ENCODE results near the gene NAV2.

NAV2 gene

DNA sequence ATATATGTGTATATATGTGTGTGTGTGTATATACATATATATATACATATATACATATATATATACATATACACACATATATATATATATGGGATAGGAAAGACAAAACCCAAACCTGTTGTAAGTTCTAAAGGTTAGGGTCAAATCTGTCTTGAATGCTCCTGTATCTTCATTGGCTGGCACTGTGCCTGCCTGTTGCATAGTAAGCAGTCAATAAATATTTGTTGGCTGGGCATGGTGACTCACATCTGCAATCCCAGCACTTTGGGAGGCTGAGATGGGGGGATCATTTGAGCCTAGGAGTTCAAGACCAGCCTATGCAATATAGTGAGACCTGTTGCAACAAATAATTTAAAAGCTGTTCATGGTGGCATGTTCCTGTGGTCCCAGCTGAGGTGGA lies 242.3 kb downstream of the NAV2 start:
- H3K27ac ChIP-seq: no peak overlapping the region
- TF ChIP-seq, protein P1, sequence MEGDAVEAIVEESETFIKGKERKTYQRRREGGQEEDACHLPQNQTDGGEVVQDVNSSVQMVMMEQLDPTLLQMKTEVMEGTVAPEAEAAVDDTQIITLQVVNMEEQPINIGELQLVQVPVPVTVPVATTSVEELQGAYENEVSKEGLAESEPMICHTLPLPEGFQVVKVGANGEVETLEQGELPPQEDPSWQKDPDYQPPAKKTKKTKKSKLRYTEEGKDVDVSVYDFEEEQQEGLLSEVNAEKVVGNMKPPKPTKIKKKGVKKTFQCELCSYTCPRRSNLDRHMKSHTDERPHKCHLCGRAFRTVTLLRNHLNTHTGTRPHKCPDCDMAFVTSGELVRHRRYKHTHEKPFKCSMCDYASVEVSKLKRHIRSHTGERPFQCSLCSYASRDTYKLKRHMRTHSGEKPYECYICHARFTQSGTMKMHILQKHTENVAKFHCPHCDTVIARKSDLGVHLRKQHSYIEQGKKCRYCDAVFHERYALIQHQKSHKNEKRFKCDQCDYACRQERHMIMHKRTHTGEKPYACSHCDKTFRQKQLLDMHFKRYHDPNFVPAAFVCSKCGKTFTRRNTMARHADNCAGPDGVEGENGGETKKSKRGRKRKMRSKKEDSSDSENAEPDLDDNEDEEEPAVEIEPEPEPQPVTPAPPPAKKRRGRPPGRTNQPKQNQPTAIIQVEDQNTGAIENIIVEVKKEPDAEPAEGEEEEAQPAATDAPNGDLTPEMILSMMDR (IDR thresholded peaks at IDR 0.05; ENCODE audit: low read depth, low read length, missing control alignments): no peak
- H3K4me3 ChIP-seq (ENCODE audit: low read depth, low read length): no peak overlapping the region
- no peak for DNase-seq
- in situ Hi-C loops (cut with HindIII; ENCODE audit: low pct_ligation_motif_present, low sequenced_read_pairs): no loop called here
- peaks cover 5% of the 10 kb centered on the region for H3K36me3 ChIP-seq (replicated peaks)
- H3K27me3 ChIP-seq (replicated peaks): no peaks in the 10 kb centered on the region

DNA sequence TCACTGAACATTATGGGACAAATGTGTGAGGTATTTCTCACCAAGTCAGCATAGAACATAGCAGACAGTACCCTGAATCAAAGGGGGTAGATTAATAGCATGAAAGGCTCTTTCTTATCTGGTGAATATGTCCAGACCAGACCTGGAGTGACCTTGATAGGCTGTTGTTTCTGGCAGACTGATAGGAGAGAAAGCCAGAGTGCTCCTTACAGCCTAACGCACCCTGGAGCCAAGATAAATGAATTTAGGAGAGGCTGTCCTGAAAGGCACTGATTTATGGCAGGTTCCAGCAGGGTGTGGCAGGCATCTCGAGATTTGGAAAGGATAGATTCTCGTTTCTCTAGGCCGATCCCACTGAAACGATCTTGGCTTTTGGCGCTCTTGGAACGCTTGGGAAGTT lies 243.0 kb downstream of the NAV2 start:
- TF ChIP-seq, protein P1 (IDR thresholded peaks at IDR 0.05; ENCODE audit: low read depth, low read length, missing control alignments): no peak
- Histone ChIP-seq H3K27ac (no peak overlapping the region), H3K36me3 (replicated peaks) (peaks cover 5% of the 10 kb centered on the region), H3K4me3 (ENCODE audit: low read depth, low read length) (no peak overlapping the region), H3K27me3 (replicated peaks) (no peaks in the 10 kb centered on the region)
- DNase-seq: no peak
- in situ Hi-C loops (cut with HindIII; ENCODE audit: low pct_ligation_motif_present, low sequenced_read_pairs): no loop called here

GRCh38 chr11:19956228-19956627 lies 243.6 kb downstream of the NAV2 start:
- TF ChIP-seq, protein P1 (IDR thresholded peaks at IDR 0.05; ENCODE audit: low read depth, low read length, missing control alignments): no peak
- DNase-seq: no peak
- Histone ChIP-seq H3K4me3 (ENCODE audit: low read depth, low read length) (no peak overlapping the region), H3K27me3 (replicated peaks) (no peaks in the 10 kb centered on the region), H3K36me3 (replicated peaks) (no peaks in the 10 kb centered on the region), H3K27ac (no peak overlapping the region)
- in situ Hi-C loops (cut with HindIII; ENCODE audit: low pct_ligation_motif_present, low sequenced_read_pairs): no loop called here

DNA sequence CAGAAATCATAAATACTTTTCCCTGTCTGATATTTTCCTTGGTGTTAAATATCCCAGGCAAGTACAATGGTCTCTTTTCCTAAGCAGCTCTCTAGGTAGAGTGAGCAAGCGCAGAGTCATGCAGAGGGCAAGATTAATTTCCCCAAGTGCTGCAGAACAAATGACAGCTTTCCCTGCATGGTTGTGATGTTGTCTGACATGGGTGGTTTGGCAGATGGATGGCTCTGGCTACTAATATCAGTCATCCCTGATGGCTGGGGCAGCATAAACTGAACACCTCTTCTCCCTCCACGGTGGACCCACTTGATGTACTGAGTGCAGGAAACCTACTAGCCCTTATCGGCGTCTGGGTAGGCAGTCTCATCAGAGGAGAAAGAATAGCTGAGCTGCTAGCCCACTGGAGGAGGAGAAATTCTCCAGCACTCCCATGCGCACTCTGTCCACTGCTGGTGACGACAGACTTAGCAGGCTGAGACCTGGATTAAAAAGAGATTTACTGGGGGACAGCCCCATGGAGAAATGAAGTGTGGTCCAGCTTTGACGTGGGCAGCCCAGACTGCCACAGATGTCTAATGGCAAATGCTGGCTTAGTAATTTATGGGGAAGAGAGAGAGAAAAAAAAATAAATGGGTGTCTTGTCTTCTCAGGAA lies 244.8 kb downstream of the NAV2 start:
- Histone ChIP-seq H3K4me3 (ENCODE audit: low read depth, low read length) (no peak overlapping the region), H3K36me3 (replicated peaks) (no peaks in the 10 kb centered on the region), H3K27me3 (replicated peaks) (no peaks in the 10 kb centered on the region), H3K27ac (no peak overlapping the region)
- in situ Hi-C loops (cut with HindIII; ENCODE audit: low pct_ligation_motif_present, low sequenced_read_pairs): no loop called here
- TF ChIP-seq, protein P1 (IDR thresholded peaks at IDR 0.05; ENCODE audit: low read depth, low read length, missing control alignments): no peak
- no peak for DNase-seq

GRCh38 chr11:19958204-19958603 lies 245.6 kb downstream of the NAV2 start:
- no peak overlapping the region for H3K4me3 ChIP-seq (ENCODE audit: low read depth, low read length)
- H3K27me3 ChIP-seq (replicated peaks): no peaks in the 10 kb centered on the region
- no peak overlapping the region for H3K27ac ChIP-seq
- no peaks in the 10 kb centered on the region for H3K36me3 ChIP-seq (replicated peaks)
- TF ChIP-seq, protein P1 (IDR thresholded peaks at IDR 0.05; ENCODE audit: low read depth, low read length, missing control alignments): no peak
- DNase-seq: no peak
- in situ Hi-C loops (cut with HindIII; ENCODE audit: low pct_ligation_motif_present, low sequenced_read_pairs): no loop called here

- no peak overlapping the region for H3K4me3 ChIP-seq (ENCODE audit: low read depth, low read length)
- H3K27ac ChIP-seq: no peak overlapping the region
- TF ChIP-seq, protein P1 (IDR thresholded peaks at IDR 0.05; ENCODE audit: low read depth, low read length, missing control alignments): no peak
- in situ Hi-C loops (cut with HindIII; ENCODE audit: low pct_ligation_motif_present, low sequenced_read_pairs): no loop called here
- no peaks in the 10 kb centered on the region for H3K36me3 ChIP-seq (replicated peaks)
- no peak for DNase-seq
- H3K27me3 ChIP-seq (replicated peaks): no peaks in the 10 kb centered on the region
Observed at GRCh38 chr11:19959210-19959609, 246.6 kb downstream of the NAV2 start.
